ENCODE data around the gene CDH3.

GRCh38 chr16:68659412-68660358 is 14.6 kb downstream of the CDH3 start:
- TF ChIP-seq CTCF (IDR thresholded peaks at IDR 0.05) = no peak
- no peak for TF ChIP-seq EP300 (IDR thresholded peaks at IDR 0.05)
- no peak for TF ChIP-seq POLR2AphosphoS5 (IDR thresholded peaks at IDR 0.05)
- TF ChIP-seq POLR2A (IDR thresholded peaks at IDR 0.05; ENCODE audit: low read depth) = no peak

Data from esophagus muscularis mucosa (tissue), 4 donors.